ENCODE measurements around the gene NEB.

Gene NEB

DNA sequence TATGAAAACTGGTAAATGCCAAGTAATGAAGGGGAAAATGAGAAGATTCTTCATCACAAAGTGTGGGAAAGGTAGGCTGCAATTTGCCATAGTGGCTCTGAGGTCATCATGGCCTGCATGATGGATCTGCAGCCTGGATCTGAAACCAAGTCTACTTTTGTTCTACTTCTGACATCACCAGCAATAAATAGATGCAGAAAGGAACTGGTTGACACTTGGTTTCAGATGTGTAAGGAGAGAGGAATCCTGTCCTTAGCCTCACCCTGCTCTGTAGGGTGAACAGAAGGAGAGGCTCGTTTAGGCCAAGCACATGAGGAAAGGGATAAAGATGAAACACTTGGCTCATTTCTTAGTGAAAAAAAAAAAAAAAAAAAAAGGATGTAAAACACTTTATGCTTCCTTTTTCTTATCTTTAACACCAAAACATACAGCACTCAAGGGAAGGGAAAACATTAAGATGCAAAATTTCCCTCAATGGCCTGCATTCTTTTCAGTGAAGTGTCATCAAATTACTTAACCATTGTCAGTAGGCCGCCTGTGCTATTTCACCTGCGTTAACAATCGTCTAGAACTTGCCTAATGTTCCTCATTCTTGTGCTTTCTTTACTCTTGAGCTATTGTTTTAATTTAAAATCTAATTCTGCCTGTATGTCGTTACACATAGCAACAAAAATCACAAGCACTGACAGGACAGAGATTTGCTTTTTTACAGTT lies 3.9 kb downstream of the NEB start:
- no peaks in the 10 kb centered on the region for H3K36me3 ChIP-seq
- H3K9me3 ChIP-seq = no peaks in the 10 kb centered on the region
- TF ChIP-seq, protein P1, sequence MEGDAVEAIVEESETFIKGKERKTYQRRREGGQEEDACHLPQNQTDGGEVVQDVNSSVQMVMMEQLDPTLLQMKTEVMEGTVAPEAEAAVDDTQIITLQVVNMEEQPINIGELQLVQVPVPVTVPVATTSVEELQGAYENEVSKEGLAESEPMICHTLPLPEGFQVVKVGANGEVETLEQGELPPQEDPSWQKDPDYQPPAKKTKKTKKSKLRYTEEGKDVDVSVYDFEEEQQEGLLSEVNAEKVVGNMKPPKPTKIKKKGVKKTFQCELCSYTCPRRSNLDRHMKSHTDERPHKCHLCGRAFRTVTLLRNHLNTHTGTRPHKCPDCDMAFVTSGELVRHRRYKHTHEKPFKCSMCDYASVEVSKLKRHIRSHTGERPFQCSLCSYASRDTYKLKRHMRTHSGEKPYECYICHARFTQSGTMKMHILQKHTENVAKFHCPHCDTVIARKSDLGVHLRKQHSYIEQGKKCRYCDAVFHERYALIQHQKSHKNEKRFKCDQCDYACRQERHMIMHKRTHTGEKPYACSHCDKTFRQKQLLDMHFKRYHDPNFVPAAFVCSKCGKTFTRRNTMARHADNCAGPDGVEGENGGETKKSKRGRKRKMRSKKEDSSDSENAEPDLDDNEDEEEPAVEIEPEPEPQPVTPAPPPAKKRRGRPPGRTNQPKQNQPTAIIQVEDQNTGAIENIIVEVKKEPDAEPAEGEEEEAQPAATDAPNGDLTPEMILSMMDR (IDR thresholded peaks at IDR 0.05) = no peak
- no peak overlapping the region for H3K4me3 ChIP-seq (ENCODE audit: low read depth in 1 of 2, low read length in 1 of 2)
- no peaks in the 10 kb centered on the region for H3K27me3 ChIP-seq
- no peak overlapping the region for H3K27ac ChIP-seq
- no peaks in the 10 kb centered on the region for H3K4me1 ChIP-seq (ENCODE audit: control insufficient read depth in 1 of 2, insufficient read depth in 1 of 2, low read depth in 1 of 2, low read length in 1 of 2)

DNA sequence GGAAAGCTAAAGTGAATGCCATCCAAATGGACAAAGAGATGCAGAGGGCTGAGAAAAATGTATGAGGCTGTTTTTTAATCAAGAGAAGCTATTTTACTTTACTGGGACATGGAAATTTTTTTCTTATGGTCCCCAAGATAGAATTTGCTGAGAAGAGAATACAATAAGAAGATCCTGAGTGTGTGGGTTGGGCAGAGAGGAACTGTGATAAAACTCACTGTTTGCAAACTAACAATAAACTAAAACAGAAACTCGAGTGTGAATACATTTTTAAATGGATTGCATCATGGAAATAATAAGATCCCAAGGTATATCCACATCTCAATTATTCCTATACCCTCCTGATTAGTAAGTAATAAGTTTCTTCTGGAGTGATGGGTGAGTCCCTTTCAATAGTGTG lies 4.4 kb downstream of the NEB start:
- TF ChIP-seq, protein P1 (IDR thresholded peaks at IDR 0.05) = no peak
- no peaks in the 10 kb centered on the region for H3K27me3 ChIP-seq
- H3K4me3 ChIP-seq (ENCODE audit: low read depth in 1 of 2, low read length in 1 of 2) = no peak overlapping the region
- H3K36me3 ChIP-seq = no peaks in the 10 kb centered on the region
- H3K4me1 ChIP-seq (ENCODE audit: control insufficient read depth in 1 of 2, insufficient read depth in 1 of 2, low read depth in 1 of 2, low read length in 1 of 2) = no peaks in the 10 kb centered on the region
- H3K27ac ChIP-seq = no peak overlapping the region
- no peaks in the 10 kb centered on the region for H3K9me3 ChIP-seq

DNA sequence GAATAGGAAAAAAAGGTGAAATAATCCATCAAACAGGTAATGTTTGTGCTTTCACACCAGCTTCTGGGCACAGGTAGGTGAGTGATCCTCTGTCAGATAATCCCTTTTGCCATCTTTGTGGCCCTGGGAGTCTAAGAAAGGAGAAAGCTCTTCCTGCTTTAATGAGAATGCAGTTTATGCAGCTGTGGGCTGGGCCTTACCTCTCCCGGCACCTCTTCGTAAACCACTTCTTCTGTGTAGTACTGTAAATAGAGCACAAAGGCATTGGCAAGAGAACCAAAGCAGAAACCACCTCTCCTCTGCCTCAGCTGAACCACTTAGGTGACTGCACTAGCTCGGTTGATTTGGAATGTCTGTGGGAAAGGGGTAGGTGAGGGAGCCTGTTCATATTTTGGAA lies 4.9 kb downstream of the NEB start:
- no peak overlapping the region for H3K4me3 ChIP-seq (ENCODE audit: low read depth in 1 of 2, low read length in 1 of 2)
- H3K36me3 ChIP-seq = no peaks in the 10 kb centered on the region
- no peaks in the 10 kb centered on the region for H3K4me1 ChIP-seq (ENCODE audit: control insufficient read depth in 1 of 2, insufficient read depth in 1 of 2, low read depth in 1 of 2, low read length in 1 of 2)
- H3K27ac ChIP-seq = no peak overlapping the region
- no peaks in the 10 kb centered on the region for H3K27me3 ChIP-seq
- TF ChIP-seq, protein P1 (IDR thresholded peaks at IDR 0.05) = no peak
- H3K9me3 ChIP-seq = no peaks in the 10 kb centered on the region

DNA sequence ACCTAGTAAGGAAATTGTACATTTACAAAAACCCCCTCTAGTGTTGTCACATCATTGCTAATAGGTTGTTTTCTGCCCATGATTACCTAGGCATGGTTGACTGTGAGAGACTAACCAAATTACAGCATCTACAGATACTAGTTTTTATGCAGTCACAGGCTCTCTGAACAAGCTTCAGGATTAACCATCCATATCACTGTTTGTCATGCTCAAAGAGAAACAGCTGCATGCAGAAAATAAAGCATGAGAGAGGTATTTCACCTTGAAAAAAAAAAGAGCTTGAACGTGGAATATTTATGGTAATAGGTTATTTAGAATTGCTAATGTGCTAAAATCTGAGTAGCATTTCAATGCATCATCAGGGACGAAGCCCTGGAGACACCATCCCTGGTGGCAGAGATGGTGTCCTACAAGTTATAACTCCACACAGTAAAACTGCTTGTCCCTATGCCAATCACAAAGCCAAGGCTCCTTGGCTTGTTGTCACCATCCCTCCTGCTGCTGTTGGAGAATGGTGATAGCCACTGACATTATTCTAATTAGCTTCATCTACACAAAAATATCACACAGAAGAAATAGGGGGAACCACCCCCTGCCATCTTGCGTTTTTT lies 5.4 kb downstream of the NEB start:
- H3K36me3 ChIP-seq = no peaks in the 10 kb centered on the region
- no peaks in the 10 kb centered on the region for H3K27me3 ChIP-seq
- H3K4me3 ChIP-seq (ENCODE audit: low read depth in 1 of 2, low read length in 1 of 2) = no peak overlapping the region
- H3K9me3 ChIP-seq = no peaks in the 10 kb centered on the region
- no peak overlapping the region for H3K27ac ChIP-seq
- H3K4me1 ChIP-seq (ENCODE audit: control insufficient read depth in 1 of 2, insufficient read depth in 1 of 2, low read depth in 1 of 2, low read length in 1 of 2) = no peaks in the 10 kb centered on the region
- TF ChIP-seq, protein P1 (IDR thresholded peaks at IDR 0.05) = no peak

DNA sequence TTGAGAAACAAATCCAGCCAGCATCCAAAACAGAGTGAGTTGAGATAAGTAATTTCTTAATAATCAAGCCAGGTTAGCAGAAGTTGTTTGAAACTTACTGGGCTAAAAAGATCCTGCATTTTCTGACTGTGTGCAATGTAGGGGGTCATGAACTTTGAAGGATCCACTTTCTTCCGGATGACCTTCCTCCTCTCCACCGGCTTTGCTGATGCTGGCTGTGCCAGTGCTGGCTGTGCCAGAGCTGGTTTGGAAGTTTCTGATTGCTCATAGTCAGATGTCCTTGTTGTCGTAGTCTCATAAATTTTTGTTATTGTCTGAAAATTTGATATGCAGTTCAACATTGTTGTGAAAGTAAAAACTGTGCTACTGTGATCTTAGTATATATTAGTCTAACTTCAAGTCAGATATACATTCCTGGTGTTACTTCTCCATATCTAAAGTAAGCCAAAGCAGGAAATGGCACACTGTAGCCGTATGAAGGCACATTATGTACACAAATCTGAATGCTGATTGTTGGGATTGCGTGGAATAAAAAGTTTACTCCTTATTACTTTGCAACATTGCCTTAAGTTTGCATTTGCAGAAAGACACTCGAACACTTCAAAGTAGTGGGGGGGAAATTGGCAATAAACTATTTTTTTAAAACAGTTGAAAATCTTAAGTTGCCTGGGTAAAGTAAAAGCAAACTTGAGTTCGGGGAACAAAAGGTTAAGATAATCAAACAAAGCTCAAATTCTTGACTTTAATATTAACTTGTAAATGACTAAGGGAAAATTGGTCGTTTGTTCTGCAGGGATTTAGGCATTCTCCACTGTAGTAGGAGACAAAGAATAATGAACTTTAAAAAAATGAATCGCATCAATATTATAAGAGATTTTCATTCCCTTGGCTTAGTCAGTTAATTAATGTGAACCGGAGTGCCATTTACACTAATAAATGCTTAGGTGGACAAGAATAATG lies 6.4 kb downstream of the NEB start:
- TF ChIP-seq, protein P1 (IDR thresholded peaks at IDR 0.05) = no peak
- no peak overlapping the region for H3K27ac ChIP-seq
- no peaks in the 10 kb centered on the region for H3K9me3 ChIP-seq
- no peak overlapping the region for H3K4me3 ChIP-seq (ENCODE audit: low read depth in 1 of 2, low read length in 1 of 2)
- H3K36me3 ChIP-seq = no peaks in the 10 kb centered on the region
- no peaks in the 10 kb centered on the region for H3K4me1 ChIP-seq (ENCODE audit: control insufficient read depth in 1 of 2, insufficient read depth in 1 of 2, low read depth in 1 of 2, low read length in 1 of 2)
- H3K27me3 ChIP-seq = no peaks in the 10 kb centered on the region
